ENCODE results near the gene WDR90. TPM values are rescaled to one million over a fixed set of nuclear protein-coding genes. Genes with fewer than 3 reads are reported as not detected.

Gene WDR90
- polyA plus RNA-seq, 2 of the 4 experiments (the other 2 are of a cell fraction): 6.5 to 30.7 TPM

DNA sequence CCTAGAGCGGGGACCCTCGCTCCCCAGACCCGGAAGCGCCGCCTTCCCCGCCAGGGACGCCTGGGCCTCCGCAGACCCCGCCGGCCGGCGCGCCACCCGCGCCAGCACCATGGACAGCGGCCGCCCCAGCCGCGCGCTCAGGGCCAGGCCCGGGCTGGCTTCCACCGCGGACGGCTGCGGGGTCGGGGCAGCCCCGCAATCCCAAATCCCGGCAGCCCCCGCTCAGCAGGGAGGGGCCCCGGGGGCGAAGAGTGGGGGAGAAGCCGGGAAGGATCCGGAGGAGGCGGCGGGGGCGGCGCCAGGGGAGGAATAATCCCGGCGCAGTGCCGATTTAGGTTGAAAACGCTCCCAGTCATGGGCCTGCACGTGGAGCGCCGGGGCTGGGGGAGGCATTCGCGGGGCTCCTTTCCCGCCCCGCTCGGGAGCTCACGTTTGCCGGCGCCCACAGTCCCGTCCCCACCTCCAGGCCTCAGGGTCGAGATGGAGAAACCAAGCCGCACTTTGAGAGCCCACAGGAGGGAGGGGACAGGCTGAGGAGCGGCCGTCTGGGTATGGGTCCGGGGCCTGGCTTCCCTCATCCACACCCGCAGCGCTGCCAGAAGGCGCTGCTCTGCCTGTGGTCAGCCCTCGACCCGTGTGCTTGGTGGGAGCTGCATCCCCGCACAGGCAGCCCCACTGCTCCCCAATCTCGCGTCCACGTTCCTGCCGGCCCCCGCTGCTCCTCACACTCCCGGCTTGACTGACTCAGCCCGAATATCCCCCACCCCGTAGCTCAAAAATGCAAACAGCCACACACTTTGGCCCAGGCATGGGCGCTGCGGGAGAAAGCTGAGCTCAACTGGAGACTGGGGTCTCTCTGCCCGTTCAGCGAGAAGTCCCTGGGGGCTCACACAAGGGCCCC, 51.8 kb downstream of the WDR90 start:
- H3K9me3 ChIP-seq: no peaks in the 10 kb centered on the region
- ATAC-seq: peak; percentile 36 to 64; a peak in 4 of 6 replicates
- H3K27ac ChIP-seq: no peak overlapping the region
- peak overlapping the region; percentile 78 for H3K4me2 ChIP-seq
- DNase-seq (ENCODE audit: low read depth in 1 of 2, low spot score in 1 of 2): no peak
- H3K4me1 ChIP-seq: peaks cover 19% of the 10 kb centered on the region
- no peak for FAIRE-seq
- ChIA-PET CTCF (interaction anchor here (2.2 to 4.1 kb wide), 3 partner anchors 10 to 84 kb away, joined by 9 to 33 read pairs (median 11); no protein-coding TSS in a partner anchor), POLR2A (interaction anchor here (1.4 kb wide), 1 partner anchor 20 kb away, joined by 3 read pairs; the partner anchor contains the start of gene ANTKMT)
- 12% methylated on average over 19 of the region's 76 CpGs for WGBS (ENCODE audit: missing lambda C conversion rate)
- peak overlapping the region; percentile 21; the same call in 1 of the 3 replicates for H3K4me3 ChIP-seq
- TF ChIP-seq ESRRA (IDR thresholded peaks at IDR 0.05; ENCODE audit: borderline replicate concordance, low read length) (no peak), HOXA7 (CRISPR knock-in tag; IDR thresholded peaks at IDR 0.05) (no peak), CHD4 (IDR thresholded peaks at IDR 0.05; ENCODE audit: borderline replicate concordance) (no peak), KDM1A (IDR thresholded peaks at IDR 0.05; ENCODE audit: low read depth) (no peak), FOSL2 (IDR thresholded peaks at IDR 0.05) (no peak), FOSL2 (CRISPR knock-in tag; IDR thresholded peaks at IDR 0.05) (no peak), MAFK (IDR thresholded peaks at IDR 0.05; ENCODE audit: partially characterized antibody) (no peak), SREBF2 (IDR thresholded peaks at IDR 0.05) (no peak), EP300 (IDR thresholded peaks at IDR 0.05) (no peak), PHF8 (IDR thresholded peaks at IDR 0.05; ENCODE audit: borderline replicate concordance, low read depth) (no peak), RNF2 (IDR thresholded peaks at IDR 0.05; ENCODE audit: borderline replicate concordance, low read depth) (no peak), RFX5 (IDR thresholded peaks at IDR 0.05) (no peak)
- TF ChIP-seq, protein P1, sequence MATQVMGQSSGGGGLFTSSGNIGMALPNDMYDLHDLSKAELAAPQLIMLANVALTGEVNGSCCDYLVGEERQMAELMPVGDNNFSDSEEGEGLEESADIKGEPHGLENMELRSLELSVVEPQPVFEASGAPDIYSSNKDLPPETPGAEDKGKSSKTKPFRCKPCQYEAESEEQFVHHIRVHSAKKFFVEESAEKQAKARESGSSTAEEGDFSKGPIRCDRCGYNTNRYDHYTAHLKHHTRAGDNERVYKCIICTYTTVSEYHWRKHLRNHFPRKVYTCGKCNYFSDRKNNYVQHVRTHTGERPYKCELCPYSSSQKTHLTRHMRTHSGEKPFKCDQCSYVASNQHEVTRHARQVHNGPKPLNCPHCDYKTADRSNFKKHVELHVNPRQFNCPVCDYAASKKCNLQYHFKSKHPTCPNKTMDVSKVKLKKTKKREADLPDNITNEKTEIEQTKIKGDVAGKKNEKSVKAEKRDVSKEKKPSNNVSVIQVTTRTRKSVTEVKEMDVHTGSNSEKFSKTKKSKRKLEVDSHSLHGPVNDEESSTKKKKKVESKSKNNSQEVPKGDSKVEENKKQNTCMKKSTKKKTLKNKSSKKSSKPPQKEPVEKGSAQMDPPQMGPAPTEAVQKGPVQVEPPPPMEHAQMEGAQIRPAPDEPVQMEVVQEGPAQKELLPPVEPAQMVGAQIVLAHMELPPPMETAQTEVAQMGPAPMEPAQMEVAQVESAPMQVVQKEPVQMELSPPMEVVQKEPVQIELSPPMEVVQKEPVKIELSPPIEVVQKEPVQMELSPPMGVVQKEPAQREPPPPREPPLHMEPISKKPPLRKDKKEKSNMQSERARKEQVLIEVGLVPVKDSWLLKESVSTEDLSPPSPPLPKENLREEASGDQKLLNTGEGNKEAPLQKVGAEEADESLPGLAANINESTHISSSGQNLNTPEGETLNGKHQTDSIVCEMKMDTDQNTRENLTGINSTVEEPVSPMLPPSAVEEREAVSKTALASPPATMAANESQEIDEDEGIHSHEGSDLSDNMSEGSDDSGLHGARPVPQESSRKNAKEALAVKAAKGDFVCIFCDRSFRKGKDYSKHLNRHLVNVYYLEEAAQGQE (IDR thresholded peaks at IDR 0.05): peak; percentile 98
- TF ChIP-seq, protein P2, sequence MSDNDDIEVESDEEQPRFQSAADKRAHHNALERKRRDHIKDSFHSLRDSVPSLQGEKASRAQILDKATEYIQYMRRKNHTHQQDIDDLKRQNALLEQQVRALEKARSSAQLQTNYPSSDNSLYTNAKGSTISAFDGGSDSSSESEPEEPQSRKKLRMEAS (IDR thresholded peaks at IDR 0.05): peak; percentile 31; the same call in 1 of the 2 replicates

DNA sequence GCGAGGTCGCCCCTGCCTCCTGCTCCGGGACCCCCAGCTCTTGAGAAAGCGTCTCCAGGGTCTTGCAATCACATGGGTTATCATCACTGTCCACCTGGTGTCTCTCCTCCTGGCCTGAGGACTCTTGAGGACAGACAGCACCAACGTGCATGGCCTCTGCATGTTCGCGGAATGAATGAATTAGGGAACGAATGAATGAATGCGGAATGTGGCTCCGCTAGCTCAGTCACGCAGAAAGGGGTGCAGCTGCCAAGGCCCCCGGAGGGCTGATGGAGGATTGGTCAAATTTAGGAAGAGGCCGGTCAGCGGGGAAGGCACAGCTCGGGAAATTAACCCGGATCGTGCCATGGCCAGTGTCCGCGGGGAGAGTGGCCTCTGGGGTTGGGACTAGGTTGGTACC, 53.2 kb downstream of the WDR90 start:
- ChIA-PET CTCF (interaction anchor here (1.7 to 25.1 kb wide), 5 partner anchors 9 to 83 kb away, joined by 9 to 656 read pairs (median 11); partner anchors contain the start of genes ANTKMT, CCDC78, CIAO3 and HAGHL), POLR2A (interaction anchor here (1.4 kb wide), 2 partner anchors 12 to 19 kb away, joined by 3 to 4 read pairs; partner anchors contain the start of genes ANTKMT and WDR24)
- H3K27ac ChIP-seq: no peak overlapping the region
- FAIRE-seq (no peak), DNase-seq (ENCODE audit: low read depth in 1 of 2, low spot score in 1 of 2) (no peak), ATAC-seq (no peak)
- no peak overlapping the region for H3K4me2 ChIP-seq
- no peaks in the 10 kb centered on the region for H3K9me3 ChIP-seq
- no peak overlapping the region for H3K4me3 ChIP-seq
- H3K4me1 ChIP-seq: peaks cover 32% of the 10 kb centered on the region
- WGBS (ENCODE audit: missing lambda C conversion rate): 68% methylated on average over 19 of the region's 19 CpGs
- TF ChIP-seq CBX2 (IDR thresholded peaks at IDR 0.05; ENCODE audit: borderline replicate concordance, low read depth) (no peak), HDAC2 (IDR thresholded peaks at IDR 0.05) (no peak), PHF8 (IDR thresholded peaks at IDR 0.05; ENCODE audit: borderline replicate concordance, low read depth) (no peak), TP53 (CRISPR knock-in tag; IDR thresholded peaks at IDR 0.05) (no peak), EHF (CRISPR knock-in tag; IDR thresholded peaks at IDR 0.05) (no peak), EP300 (IDR thresholded peaks at IDR 0.05) (no peak), CBX8 (IDR thresholded peaks at IDR 0.05) (no peak), NFE2L2 (conservative IDR thresholded peaks at IDR 0.05; ENCODE audit: low read length) (no peak), KDM5A (IDR thresholded peaks at IDR 0.05) (no peak)
- TF ChIP-seq, protein P3, sequence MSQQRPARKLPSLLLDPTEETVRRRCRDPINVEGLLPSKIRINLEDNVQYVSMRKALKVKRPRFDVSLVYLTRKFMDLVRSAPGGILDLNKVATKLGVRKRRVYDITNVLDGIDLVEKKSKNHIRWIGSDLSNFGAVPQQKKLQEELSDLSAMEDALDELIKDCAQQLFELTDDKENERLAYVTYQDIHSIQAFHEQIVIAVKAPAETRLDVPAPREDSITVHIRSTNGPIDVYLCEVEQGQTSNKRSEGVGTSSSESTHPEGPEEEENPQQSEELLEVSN (IDR thresholded peaks at IDR 0.05; ENCODE audit: borderline replicate concordance, low read depth): no peak
- TF ChIP-seq, protein P4, sequence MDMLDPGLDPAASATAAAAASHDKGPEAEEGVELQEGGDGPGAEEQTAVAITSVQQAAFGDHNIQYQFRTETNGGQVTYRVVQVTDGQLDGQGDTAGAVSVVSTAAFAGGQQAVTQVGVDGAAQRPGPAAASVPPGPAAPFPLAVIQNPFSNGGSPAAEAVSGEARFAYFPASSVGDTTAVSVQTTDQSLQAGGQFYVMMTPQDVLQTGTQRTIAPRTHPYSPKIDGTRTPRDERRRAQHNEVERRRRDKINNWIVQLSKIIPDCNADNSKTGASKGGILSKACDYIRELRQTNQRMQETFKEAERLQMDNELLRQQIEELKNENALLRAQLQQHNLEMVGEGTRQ (IDR thresholded peaks at IDR 0.05): no peak
- TF ChIP-seq, protein P5, sequence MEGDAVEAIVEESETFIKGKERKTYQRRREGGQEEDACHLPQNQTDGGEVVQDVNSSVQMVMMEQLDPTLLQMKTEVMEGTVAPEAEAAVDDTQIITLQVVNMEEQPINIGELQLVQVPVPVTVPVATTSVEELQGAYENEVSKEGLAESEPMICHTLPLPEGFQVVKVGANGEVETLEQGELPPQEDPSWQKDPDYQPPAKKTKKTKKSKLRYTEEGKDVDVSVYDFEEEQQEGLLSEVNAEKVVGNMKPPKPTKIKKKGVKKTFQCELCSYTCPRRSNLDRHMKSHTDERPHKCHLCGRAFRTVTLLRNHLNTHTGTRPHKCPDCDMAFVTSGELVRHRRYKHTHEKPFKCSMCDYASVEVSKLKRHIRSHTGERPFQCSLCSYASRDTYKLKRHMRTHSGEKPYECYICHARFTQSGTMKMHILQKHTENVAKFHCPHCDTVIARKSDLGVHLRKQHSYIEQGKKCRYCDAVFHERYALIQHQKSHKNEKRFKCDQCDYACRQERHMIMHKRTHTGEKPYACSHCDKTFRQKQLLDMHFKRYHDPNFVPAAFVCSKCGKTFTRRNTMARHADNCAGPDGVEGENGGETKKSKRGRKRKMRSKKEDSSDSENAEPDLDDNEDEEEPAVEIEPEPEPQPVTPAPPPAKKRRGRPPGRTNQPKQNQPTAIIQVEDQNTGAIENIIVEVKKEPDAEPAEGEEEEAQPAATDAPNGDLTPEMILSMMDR (IDR thresholded peaks at IDR 0.05): no peak
- TF ChIP-seq, protein P2 (IDR thresholded peaks at IDR 0.05): no peak
- TF ChIP-seq, protein P1 (IDR thresholded peaks at IDR 0.05): no peak
